GM23248 (cell line): ENCODE results near the gene NEUROD2. TPM values are rescaled to one million over a fixed set of nuclear protein-coding genes. Genes with fewer than 3 reads are reported as not detected.

Experiments used
- DNase-seq: peaks from one replicate; pipeline ENCODE4 v3.0.0-alpha.2; 2015
- H2AFZ ChIP-seq: fragments of 200-600 bp; sonication (generic); 2 replicates; pipeline ENCODE4 v1.6.1; 2016; ENCODE audit warnings: antibody characterized with exemption
- H3F3A ChIP-seq: fragments of 200-600 bp; sonication (generic); 2 replicates; pipeline ENCODE4 v1.6.1; 2016; ENCODE audit warnings: mild to moderate bottlenecking, antibody characterized with exemption, mixed run types; ENCODE audit not compliant: insufficient read depth
- H3K27ac ChIP-seq: fragments of 200-600 bp; sonication (generic); 2 replicates; pipeline ENCODE4 v1.5.1; 2016; ENCODE audit warnings: mild to moderate bottlenecking
- H3K27me3 ChIP-seq: fragments of 200-600 bp; sonication (generic); replicated peaks from 2 replicates; pipeline ENCODE4 v1.6.1; 2016; ENCODE audit warnings: mild to moderate bottlenecking; ENCODE audit not compliant: insufficient read depth
- H3K36me3 ChIP-seq: fragments of 200-600 bp; sonication (generic); 2 replicates; pipeline ENCODE4 v1.6.1; 2016; ENCODE audit warnings: low read depth, mild to moderate bottlenecking
- H3K4me1 ChIP-seq: fragments of 200-600 bp; sonication (generic); 2 replicates; pipeline ENCODE4 v1.6.1; 2016; ENCODE audit warnings: mild to moderate bottlenecking; ENCODE audit not compliant: insufficient read depth
- H3K4me2 ChIP-seq: fragments of 200-600 bp; sonication (generic); one replicate; pipeline ENCODE4 v1.6.1; 2016; ENCODE audit warnings: mild to moderate bottlenecking; ENCODE audit not compliant: unreplicated experiment
- H3K4me3 ChIP-seq: fragments of 200-600 bp; sonication (generic); 2 replicates; pipeline ENCODE4 v1.5.1; 2016; ENCODE audit warnings: mild to moderate bottlenecking
- H3K79me2 ChIP-seq: fragments of 200-600 bp; sonication (generic); 2 replicates; pipeline ENCODE4 v1.6.1; 2016; ENCODE audit warnings: mild to moderate bottlenecking; ENCODE audit not compliant: insufficient read depth
- H3K9ac ChIP-seq: fragments of 200-600 bp; sonication (generic); 2 replicates; pipeline ENCODE4 v1.6.1; 2016; ENCODE audit warnings: mild to moderate bottlenecking
- H3K9me2 ChIP-seq: fragments of 200-600 bp; sonication (generic); 2 replicates; pipeline ENCODE4 v1.6.1; 2016; ENCODE audit warnings: mixed run types, mild to moderate bottlenecking, moderate library complexity; ENCODE audit not compliant: insufficient read depth
- H3K9me3 ChIP-seq: fragments of 200-600 bp; sonication (generic); one replicate; pipeline ENCODE4 v1.6.1; 2017; ENCODE audit warnings: low read depth
- H4K20me1 ChIP-seq: fragments of 200-600 bp; sonication (generic); 2 replicates; pipeline ENCODE4 v1.6.0; 2016; ENCODE audit not compliant: insufficient read depth
- EZH2 ChIP-seq: fragments of 200-600 bp; sonication (generic); IDR thresholded peaks from 2 replicates; pipeline ENCODE4 v1.6.1; 2018; ENCODE audit warnings: antibody characterized with exemption, mild to moderate bottlenecking; ENCODE audit not compliant: insufficient read depth, poor library complexity, severe bottlenecking
- EZH2phosphoT487 ChIP-seq: fragments of 200-600 bp; sonication (generic); IDR thresholded peaks from 2 replicates; pipeline ENCODE4 v1.6.1; 2018; ENCODE audit warnings: antibody characterized with exemption, moderate library complexity, mild to moderate bottlenecking, low read depth; ENCODE audit not compliant: insufficient read depth
- WGBS, 2 experiments: methylation state at CpG; one replicate each; pipeline ENCODE4 v1.1.6; 2015 to 2017; ENCODE audit warnings: low lambda C conversion rate in 2 of 2, low coverage in 1 of 2; ENCODE audit errors: missing lambda C conversion rate in 2 of 2; 5-methylcytosine and 5-hydroxymethylcytosine counted together
- in situ Hi-C: fragments of 300-500 bp; cut with MboI; formaldehyde crosslinking; loops from 2 replicates; pipeline ENCODE4 v1.15.0; 2020
- polyA plus RNA-seq: library from polyadenylated mRNA; unstranded; fragments of >200 nt; fragmentation: Nextera tagmentation; extraction: Ambion mirVana; gene quantifications from 2 replicates; pipeline ENCODE4 v1.2.1, GENCODE V29; 2016
- total RNA-seq: library from RNA; depleted of rRNA; stranded (reverse); fragments of >200 nt; shearing (Covaris generic); gene quantifications from 2 replicates; pipeline ENCODE4 v1.2.3, GENCODE V29; 2014

Gene NEUROD2
- total and polyA plus RNA-seq, 2 experiments from 2014 or later, result not detected

DNA sequence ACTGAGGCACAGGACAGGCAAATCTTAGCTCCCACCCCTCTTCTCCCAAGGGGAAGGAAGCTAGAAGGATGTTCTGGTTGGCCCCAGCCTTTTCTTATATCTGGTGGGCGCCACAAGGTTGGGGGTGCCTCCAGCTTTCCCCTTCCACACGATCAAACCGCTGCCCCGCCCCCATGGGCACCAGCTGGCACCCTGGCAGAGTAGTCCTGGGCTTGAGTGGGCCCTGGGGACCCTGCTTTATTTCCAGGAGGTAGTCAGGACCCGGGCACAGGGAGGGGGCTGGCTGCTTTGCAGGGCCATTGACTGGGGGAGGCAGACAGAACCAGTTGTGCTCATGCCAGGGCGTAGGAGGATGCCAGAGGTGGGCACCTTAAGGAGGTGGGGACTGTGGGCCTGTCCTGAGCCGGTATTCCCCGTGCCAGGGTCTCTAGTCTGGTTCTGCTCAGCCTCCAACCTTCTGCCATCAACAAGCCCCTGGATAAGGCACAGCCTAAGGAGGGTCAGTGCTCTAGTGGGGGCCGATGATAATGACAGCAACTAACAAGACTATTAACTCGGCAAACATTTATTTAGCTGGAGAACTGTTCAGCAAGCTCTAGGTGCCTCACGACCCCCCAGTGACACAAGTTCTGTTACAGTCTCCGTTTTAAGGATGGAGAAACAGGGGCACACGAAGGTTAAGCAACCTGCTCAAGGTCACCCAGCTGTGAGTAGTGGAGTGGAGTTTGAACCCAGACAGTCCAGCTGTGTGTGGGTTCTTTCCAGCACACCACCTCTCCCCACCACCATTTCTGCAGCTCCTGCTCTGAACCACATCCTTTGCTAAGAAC, 11.5 kb upstream of the NEUROD2 start:
- WGBS, 2 experiments, result 55 to 61% methylated on average over 13 of the region's 13 CpGs
- Histone ChIP-seq H2AFZ (peak overlapping the region; percentile 97), H3K4me1 (no peaks in the 10 kb centered on the region), H3K4me2 (peak overlapping the region; percentile 98), H3K36me3 (no peaks in the 10 kb centered on the region), H3K27ac (no peak overlapping the region), H3K9me3 (no peaks in the 10 kb centered on the region), H3K79me2 (no peaks in the 10 kb centered on the region), H3K27me3 (no peaks in the 10 kb centered on the region; the same call in 1 of the 2 replicates), H4K20me1 (no peaks in the 10 kb centered on the region), H3K9me2 (no peaks in the 10 kb centered on the region), H3K4me3 (peak overlapping the region; percentile 95), H3K9ac (peak overlapping the region; percentile 85; the same call in 1 of the 2 replicates), H3F3A (peaks cover 7% of the 10 kb centered on the region; the same call in 1 of the 2 replicates)
- in situ Hi-C loops, result no loop called here
- DNase-seq, result no peak
- TF ChIP-seq EZH2phosphoT487, result no peak
- no peak for TF ChIP-seq EZH2

DNA sequence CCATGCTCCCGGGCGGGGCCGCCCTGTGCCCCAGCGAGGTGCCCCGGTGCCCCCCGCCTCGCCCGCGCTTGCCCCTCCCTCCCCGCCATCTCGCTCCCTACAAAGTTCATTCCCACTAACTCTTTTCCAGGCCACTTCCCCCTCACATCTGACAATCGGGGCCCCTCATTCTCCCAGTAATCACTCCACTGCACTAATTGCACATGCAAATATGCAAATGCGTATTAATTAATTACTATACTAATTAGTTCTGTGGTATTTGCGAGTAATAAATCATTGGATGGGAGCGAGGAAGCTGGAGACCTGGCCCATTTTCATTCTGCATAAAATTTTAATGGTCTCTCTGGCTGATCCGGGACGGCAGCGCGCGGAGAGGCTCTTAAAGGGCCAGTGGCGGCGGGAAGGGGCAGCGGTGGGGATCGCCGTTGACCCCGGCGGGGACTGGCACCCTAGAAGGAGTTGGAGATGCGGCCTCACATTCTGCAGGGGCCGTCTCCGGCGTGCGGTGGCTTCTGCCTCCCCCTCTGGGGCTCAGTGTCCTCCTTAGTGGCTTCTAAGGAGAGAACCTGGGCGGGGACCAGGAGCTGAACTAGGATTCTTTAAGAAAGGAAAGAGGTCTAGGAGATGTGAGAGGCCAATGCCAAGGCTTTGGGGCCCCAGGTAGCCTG, 10.7 kb upstream of the NEUROD2 start:
- Histone ChIP-seq H3K36me3 (no peaks in the 10 kb centered on the region), H3K9ac (peak overlapping the region; percentile 85), H3F3A (peaks cover 7% of the 10 kb centered on the region; the same call in 1 of the 2 replicates), H2AFZ (peak overlapping the region; percentile 97), H3K9me2 (no peaks in the 10 kb centered on the region), H3K79me2 (no peaks in the 10 kb centered on the region), H3K9me3 (no peaks in the 10 kb centered on the region), H3K4me1 (no peaks in the 10 kb centered on the region), H3K4me2 (peak overlapping the region; percentile 98), H3K4me3 (peak overlapping the region; percentile 95), H4K20me1 (no peaks in the 10 kb centered on the region), H3K27ac (peak overlapping the region; percentile 25; the same call in 1 of the 2 replicates), H3K27me3 (no peaks in the 10 kb centered on the region; the same call in 1 of the 2 replicates)
- peak; percentile 57 for DNase-seq
- 4 to 5% methylated on average over 22 to 33 of the region's 33 CpGs for WGBS, 2 experiments
- in situ Hi-C loops, result no loop called here
- no peak for TF ChIP-seq EZH2phosphoT487

DNA sequence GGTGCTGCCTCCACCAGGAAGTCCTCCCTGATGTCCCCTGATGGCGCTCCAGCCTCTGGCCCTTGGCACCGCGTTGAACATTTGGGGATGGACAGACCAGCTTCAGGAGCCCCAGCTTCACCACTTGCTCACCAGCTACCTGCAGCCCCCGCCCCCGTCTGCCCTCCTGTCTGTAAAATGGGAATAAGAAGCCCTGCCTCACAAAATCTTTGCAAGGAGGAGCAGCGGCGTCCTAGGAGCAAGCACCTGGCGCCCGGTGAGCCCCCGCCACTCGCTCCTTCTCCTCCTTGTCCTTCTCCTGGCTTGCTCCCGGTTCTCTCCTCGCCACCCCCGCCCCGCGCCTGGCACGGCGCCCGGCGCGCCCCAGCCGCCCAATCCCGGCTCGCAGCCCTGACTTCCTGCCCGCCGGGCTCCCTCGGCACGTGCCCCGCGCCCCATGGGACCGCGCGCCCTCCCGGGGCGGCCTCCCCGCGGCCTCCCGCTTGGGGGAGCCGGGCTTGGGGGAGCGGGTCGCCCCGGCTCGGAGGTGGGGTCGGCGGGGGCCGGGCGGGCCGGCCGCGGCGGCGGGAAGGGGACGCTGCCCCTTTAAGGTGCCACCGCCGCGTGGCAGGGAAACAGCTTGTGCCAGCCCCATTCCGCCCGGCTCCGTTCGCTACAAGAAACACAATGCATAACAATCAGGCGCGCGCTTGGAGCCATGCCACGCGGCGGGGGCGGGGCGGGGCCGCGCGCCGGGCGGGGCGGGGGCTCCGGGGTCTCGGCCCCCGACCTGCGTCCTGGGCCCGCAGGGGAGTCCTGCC, 9.9 kb upstream of the NEUROD2 start:
- peaks cover 7% of the 10 kb centered on the region; the same call in 1 of the 2 replicates for H3F3A ChIP-seq
- H3K9me2 ChIP-seq, result no peaks in the 10 kb centered on the region
- H3K79me2 ChIP-seq, result no peaks in the 10 kb centered on the region
- H3K9ac ChIP-seq, result peak overlapping the region; percentile 85
- H3K4me2 ChIP-seq, result peak overlapping the region; percentile 98
- 4 to 9% methylated on average over 29 to 59 of the region's 79 CpGs for WGBS, 2 experiments
- DNase-seq, result peak; percentile 83
- H3K9me3 ChIP-seq, result no peaks in the 10 kb centered on the region
- H3K4me3 ChIP-seq, result peak overlapping the region; percentile 95
- TF ChIP-seq EZH2, result no peak
- TF ChIP-seq EZH2phosphoT487, result no peak
- in situ Hi-C loops, result no loop called here
- no peaks in the 10 kb centered on the region; the same call in 1 of the 2 replicates for H3K27me3 ChIP-seq
- no peak overlapping the region for H3K27ac ChIP-seq
- H3K36me3 ChIP-seq, result no peaks in the 10 kb centered on the region
- no peaks in the 10 kb centered on the region for H4K20me1 ChIP-seq
- no peaks in the 10 kb centered on the region for H3K4me1 ChIP-seq
- H2AFZ ChIP-seq, result peak overlapping the region; percentile 97

DNA sequence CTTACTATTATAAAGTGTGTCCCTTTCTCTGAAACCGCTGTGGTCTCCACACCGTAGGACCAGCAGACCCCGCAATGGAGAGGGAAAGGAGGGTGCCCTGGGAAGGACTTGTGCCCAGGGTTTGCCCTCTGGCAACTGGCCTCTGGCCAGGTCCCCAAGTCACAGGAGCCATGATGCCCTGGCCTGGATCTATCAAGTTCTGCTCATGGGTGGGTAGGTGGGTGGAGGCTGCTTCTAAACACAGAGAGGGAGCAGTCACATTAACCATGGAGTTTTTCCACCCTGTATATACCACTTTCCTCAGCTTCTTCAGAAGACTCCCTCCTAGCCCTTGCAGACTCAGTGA, 9.4 kb upstream of the NEUROD2 start:
- WGBS, 2 experiments, result 98 to 100% methylated on average over 3 of the region's 3 CpGs
- no peaks in the 10 kb centered on the region for H3K36me3 ChIP-seq
- H3K4me1 ChIP-seq, result no peaks in the 10 kb centered on the region
- H3K27me3 ChIP-seq, result no peaks in the 10 kb centered on the region; the same call in 1 of the 2 replicates
- in situ Hi-C loops, result no loop called here
- no peaks in the 10 kb centered on the region for H3K79me2 ChIP-seq
- H3K27ac ChIP-seq, result no peak overlapping the region
- H2AFZ ChIP-seq, result no peak overlapping the region
- TF ChIP-seq EZH2phosphoT487, result no peak
- no peak for TF ChIP-seq EZH2
- H3K4me2 ChIP-seq, result peak overlapping the region; percentile 53
- DNase-seq, result no peak
- H3K4me3 ChIP-seq, result no peak overlapping the region
- no peaks in the 10 kb centered on the region for H3K9me2 ChIP-seq
- no peaks in the 10 kb centered on the region for H4K20me1 ChIP-seq
- H3F3A ChIP-seq, result peaks cover under 1% of the 10 kb centered on the region; the same call in 1 of the 2 replicates
- no peaks in the 10 kb centered on the region for H3K9me3 ChIP-seq
- H3K9ac ChIP-seq, result no peak overlapping the region
